ENCODE results near the gene POMGNT1. TPM values are rescaled to one million over a fixed set of nuclear protein-coding genes. Genes with fewer than 3 reads are reported as not detected.
A peak's percentile ranks its signal among the peaks of the same experiment; 100 is the strongest.

The POMGNT1 gene
- total RNA-seq, 2 experiments from 2014 or later: 21.1 to 29.0 TPM

- H3K27ac ChIP-seq (ENCODE audit: low read depth in 1 of 2, low read length in 2 of 2): no peak overlapping the region
- POLR2A ChIA-PET: no interaction called here
- H3K27me3 Mint-ChIP-seq: no peaks in the 10 kb centered on the region
- ATAC-seq (ENCODE audit: poor library complexity) (no peak), DNase-seq (no peak)
- peaks cover 15% of the 10 kb centered on the region for H3K4me1 Mint-ChIP-seq (ENCODE audit: low read depth)
- H3K36me3 ChIP-seq (ENCODE audit: insufficient read depth, low read length): no peaks in the 10 kb centered on the region
- CTCF ChIA-PET: no interaction called here
- TF ChIP-seq CTCF (IDR thresholded peaks at IDR 0.05): no peak
- H3K4me3 Mint-ChIP-seq: no peak overlapping the region
- H3K36me3 Mint-ChIP-seq (ENCODE audit: low read depth): no peaks in the 10 kb centered on the region
- no peaks in the 10 kb centered on the region for H3K9me3 Mint-ChIP-seq
- no peaks in the 10 kb centered on the region for H3K27me3 ChIP-seq (ENCODE audit: control insufficient read depth in 1 of 2, insufficient read depth in 2 of 2, low read length in 2 of 2)
- H3K4me1 ChIP-seq (ENCODE audit: insufficient read depth, low read length): peaks cover 13% of the 10 kb centered on the region
- no peak overlapping the region for H3K4me3 ChIP-seq (ENCODE audit: low read length)
- intact Hi-C loops (cut with DNase I, micrococcal nuclease): no loop called here
- no peak overlapping the region for H3K27ac Mint-ChIP-seq
- H3K9me3 ChIP-seq (ENCODE audit: control insufficient read depth in 1 of 2, insufficient read depth in 1 of 2, low read length in 2 of 2): no peaks in the 10 kb centered on the region
These were observed 26.9 kb downstream of the POMGNT1 start for GRCh38 chr1:46171351-46171750.

DNA sequence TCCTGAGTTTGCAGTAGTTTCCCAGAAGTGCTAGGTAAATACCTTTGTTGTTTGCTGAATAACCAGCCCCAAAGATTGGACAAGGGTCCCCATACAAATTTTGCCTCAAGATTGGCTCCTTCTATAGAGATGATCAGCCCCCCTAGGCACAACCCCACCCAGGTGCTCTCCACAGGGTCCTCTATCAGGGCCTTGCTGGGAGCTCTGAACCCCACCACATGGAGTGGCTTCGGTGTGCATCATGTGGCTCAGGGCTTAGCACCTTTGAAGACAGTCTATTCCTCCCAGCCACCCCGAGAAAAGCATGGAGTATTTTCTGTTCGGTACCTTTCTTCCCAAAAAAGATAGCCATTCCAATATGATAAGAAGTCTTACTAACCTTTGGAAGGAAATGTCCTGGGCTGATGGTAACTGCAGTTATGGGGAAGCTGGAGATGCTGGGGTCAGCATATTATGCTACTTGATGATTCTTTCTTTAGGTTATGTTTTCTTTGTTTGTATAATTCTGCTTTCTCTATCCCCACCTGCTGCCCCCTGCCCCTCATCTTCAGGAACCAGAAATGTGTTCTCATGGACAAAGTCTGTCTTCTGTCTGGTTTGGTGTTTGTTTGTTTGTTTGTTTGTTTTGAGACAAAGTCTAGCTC, 28.3 kb downstream of the POMGNT1 start:
- H3K27ac ChIP-seq (ENCODE audit: low read depth in 1 of 2, low read length in 2 of 2): no peak overlapping the region
- no peak for ATAC-seq (ENCODE audit: poor library complexity)
- no peaks in the 10 kb centered on the region for H3K36me3 ChIP-seq (ENCODE audit: insufficient read depth, low read length)
- H3K27me3 ChIP-seq (ENCODE audit: control insufficient read depth in 1 of 2, insufficient read depth in 2 of 2, low read length in 2 of 2): no peaks in the 10 kb centered on the region
- no peaks in the 10 kb centered on the region for H3K36me3 Mint-ChIP-seq (ENCODE audit: low read depth)
- CTCF ChIA-PET: no interaction called here
- POLR2A ChIA-PET: no interaction called here
- no peaks in the 10 kb centered on the region for H3K27me3 Mint-ChIP-seq
- no peaks in the 10 kb centered on the region for H3K9me3 ChIP-seq (ENCODE audit: control insufficient read depth in 1 of 2, insufficient read depth in 1 of 2, low read length in 2 of 2)
- H3K4me3 Mint-ChIP-seq: no peak overlapping the region
- H3K9me3 Mint-ChIP-seq: no peaks in the 10 kb centered on the region
- H3K4me1 ChIP-seq (ENCODE audit: insufficient read depth, low read length): peaks cover 16% of the 10 kb centered on the region
- peaks cover 18% of the 10 kb centered on the region for H3K4me1 Mint-ChIP-seq (ENCODE audit: low read depth)
- no peak for DNase-seq
- no peak overlapping the region for H3K4me3 ChIP-seq (ENCODE audit: low read length)
- H3K27ac Mint-ChIP-seq: no peak overlapping the region
- no peak for TF ChIP-seq CTCF (IDR thresholded peaks at IDR 0.05)
- intact Hi-C loops (cut with DNase I, micrococcal nuclease): no loop called here

DNA sequence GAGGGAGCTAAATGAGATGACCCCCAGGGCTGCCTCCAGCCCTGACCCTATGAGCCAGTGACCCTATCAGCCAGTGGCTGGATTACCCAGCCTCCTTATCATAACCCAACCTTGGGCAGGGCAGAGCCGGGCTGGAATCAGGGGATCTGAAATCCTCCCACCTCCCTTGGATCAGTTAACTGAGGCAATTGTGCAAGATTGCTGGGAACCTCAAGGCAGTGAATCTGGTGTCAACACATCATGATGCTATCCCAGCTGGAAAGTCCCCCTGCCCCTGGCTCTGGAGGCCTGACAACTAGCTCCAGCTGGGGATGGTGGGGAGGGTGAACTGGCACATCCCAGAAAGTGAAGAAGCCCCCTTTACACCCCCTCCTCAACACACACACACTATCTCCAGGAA, 29.8 kb downstream of the POMGNT1 start:
- POLR2A ChIA-PET: no interaction called here
- no peak for DNase-seq

More for the DNA sequence above, 29.8 kb downstream of the POMGNT1 start:
- Mint-ChIP-seq H3K9me3 (no peaks in the 10 kb centered on the region), H3K4me3 (peak overlapping the region; percentile 39), H3K27ac (peak overlapping the region; percentile 93), H3K36me3 (ENCODE audit: low read depth) (no peaks in the 10 kb centered on the region), H3K27me3 (no peaks in the 10 kb centered on the region), H3K4me1 (ENCODE audit: low read depth) (peaks cover 18% of the 10 kb centered on the region)
- H3K27ac ChIP-seq (ENCODE audit: low read depth in 1 of 2, low read length in 2 of 2): no peak overlapping the region
- no peaks in the 10 kb centered on the region for H3K36me3 ChIP-seq (ENCODE audit: insufficient read depth, low read length)
- intact Hi-C loops (cut with DNase I, micrococcal nuclease): no loop called here
- peaks cover 16% of the 10 kb centered on the region for H3K4me1 ChIP-seq (ENCODE audit: insufficient read depth, low read length)
- no peaks in the 10 kb centered on the region for H3K27me3 ChIP-seq (ENCODE audit: control insufficient read depth in 1 of 2, insufficient read depth in 2 of 2, low read length in 2 of 2)
- CTCF ChIA-PET: no interaction called here
- no peak for TF ChIP-seq CTCF (IDR thresholded peaks at IDR 0.05)
- no peak overlapping the region for H3K4me3 ChIP-seq (ENCODE audit: low read length)
- ATAC-seq (ENCODE audit: poor library complexity): no peak
- no peaks in the 10 kb centered on the region for H3K9me3 ChIP-seq (ENCODE audit: control insufficient read depth in 1 of 2, insufficient read depth in 1 of 2, low read length in 2 of 2)

Measured in CD4-positive, alpha-beta T cell (primary cell).